Measurements from ENCODE around the gene C11orf97.
A peak's percentile ranks its signal among the peaks of the same experiment; 100 is the strongest.
"Not testable (repeated sequence)": the region's sequence is repeated elsewhere in the genome, so short reads cannot be mapped to it uniquely, and the experiment has no call there.

C11orf97 gene

DNA sequence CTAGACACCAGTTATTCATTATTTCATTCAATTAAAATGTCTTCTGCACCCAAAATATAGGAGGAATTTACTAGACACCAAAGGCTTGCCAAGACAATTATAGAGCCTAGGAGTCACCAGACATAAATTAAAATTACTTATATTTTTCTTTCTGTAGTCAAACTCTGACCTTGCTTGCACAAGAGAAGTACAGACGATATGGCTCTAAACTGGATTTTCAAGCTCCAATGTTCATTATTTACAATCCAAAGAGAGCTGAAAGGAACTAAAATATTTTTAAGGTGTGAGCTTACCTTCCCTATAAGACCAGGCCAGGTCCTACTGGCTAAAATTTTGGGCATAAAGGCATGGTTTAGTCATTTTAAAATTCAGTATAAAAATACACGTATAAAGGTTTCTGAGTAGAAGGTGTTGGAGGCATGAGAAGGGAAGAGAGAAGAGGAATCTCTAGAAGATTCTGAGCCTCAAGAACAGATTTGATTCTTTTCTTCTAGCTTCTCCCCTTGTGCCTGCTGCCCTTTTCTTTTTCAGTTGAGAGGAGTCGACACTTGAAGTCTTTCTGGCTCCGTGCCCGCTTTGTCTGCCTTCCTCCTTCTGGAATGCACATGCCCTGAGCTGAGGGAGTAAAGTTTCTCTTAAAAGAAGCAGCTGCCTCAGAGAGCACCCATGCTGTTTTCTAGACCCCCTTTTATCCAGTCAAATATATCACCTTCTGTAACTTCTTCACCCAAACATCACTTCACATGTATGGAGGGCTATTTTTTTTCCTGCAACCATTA, 13.5 kb downstream of the C11orf97 start:
- DNase-seq: peak; percentile 67

DNA sequence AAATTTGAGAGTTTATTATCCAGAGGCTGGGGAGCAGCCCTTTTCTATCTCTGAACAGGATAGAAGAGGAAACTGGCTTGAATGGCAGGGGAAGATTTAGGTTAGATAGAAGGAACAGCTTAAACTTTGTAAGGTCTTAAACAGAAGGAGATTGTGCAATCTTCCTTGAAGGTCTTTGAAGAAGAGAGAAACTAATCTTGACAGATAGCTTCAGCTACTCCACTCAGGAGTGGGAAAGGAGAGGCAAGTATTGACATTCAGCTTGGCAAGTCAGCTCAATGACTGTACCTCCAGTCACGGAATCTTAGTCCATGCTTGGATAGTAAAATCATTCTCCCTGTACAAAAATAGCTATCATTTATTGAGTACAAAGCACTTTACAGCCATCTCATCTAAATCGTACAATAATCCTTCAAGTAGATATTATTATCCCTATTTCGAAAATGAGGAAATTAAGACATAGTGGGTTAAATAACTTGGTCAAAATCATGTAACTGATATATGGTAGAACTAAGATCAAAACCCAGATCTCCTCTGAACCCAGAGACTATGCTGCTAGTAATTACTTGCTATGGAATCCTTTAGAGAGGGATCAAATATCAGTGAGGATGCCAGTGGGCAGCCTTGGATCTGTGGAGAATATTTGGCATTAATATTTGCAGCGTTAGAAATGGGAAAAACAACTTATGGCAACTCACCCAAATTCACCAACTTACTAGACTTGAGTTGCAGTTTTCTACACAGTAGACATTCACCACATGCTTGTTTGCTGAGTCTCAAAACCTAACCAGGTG, 14.6 kb downstream of the C11orf97 start:
- peak; percentile 59 for DNase-seq

DNA sequence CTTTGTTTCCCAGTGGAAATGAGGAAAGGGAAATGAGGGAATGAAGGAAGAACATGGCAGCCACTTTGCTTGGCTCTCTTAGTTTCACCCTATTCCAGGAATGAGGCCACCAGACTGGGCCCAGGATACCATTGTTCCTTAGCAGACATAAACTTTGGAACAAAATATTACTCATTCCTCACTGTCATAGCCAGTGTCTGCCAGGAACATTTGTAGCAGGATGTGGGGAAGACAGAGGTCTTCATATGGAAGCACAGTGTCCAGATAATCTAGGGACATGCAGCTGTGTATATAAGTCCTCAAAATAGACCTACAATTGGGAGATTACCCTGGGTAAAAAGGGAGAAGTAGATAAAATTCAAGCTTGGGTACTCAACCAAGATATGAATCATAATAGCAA, 16.3 kb downstream of the C11orf97 start:
- DNase-seq: no peak

DNA sequence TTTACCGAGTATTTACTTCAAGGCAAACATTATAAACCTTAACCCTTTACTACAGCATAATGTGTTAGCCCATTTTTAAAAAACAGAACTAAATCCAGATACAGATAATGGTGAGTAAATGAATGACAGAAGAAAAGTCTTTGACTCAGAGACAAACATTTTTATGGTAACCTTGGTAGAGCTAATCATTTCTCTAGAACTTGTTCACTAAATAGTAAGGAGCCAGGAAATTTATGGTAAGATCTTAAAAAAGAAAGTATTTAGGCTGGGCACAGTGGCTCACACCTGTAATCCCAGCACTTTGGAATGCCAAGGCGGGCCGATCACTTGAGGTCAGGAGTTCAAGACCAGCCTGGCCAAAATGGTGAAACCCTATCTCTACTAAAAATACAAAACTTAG, 19.9 kb downstream of the C11orf97 start:
- DNase-seq: no peak

DNA sequence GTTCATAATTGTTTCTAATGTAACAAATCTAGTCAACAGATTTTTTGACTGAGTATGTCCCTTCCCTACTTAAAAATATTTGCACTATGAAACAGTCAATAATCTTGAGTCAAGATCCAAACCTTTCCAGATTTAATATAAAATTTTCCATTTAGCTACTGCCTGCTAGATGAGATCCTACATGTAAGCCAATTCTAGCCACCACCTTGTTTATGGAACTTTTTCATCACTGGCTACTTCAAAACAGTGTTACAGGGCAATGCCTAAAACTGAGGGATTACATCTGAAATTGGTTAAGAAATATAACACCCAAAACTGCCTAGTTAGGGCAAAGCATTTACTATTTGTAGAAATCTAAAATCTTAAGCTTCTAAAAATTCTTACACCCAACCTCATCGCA, 20.9 kb downstream of the C11orf97 start:
- DNase-seq: no peak

DNA sequence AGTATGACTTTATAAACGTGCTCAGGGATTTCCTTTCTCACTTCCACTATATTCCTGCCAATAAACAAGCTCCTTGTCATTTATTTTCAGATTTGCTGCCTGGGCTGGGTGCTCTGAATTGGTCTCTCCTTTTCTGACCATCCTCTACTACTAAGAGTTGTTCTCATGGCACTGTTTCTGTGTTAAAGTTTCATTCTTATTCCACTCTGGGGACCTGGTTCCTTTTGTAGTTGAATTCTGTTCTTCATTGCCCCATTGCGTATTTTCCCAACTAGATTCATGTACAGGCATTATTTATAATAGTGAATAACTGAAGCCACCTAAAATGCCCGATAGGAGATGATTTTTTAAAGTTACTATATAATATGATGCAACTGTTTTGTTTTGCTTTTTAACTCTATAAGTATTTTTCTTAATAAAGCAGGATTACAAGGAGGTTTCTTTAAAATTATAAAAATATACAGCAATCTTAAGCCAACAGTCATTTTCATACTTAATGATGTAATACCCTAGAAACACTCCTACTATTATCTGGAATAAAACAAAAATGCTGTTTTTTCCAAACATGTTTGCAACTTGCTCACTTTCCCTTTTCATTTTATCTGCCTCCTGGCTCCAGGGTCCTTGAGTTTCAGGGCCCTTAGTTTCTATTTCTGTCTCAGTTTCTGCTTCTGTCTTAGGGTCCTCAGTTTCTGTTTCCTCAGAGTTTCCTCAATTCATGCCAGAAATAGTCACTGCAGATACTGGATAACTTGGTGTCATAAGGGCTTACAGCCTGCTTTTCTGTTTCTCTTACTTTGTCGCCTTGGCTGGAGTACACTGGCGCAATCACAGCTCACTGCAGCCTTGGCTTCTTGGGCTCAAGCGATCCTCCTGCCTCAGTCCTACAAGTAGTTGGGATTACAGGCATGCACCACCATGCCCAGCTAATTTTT, 21.7 kb downstream of the C11orf97 start:
- no peak for DNase-seq

DNA sequence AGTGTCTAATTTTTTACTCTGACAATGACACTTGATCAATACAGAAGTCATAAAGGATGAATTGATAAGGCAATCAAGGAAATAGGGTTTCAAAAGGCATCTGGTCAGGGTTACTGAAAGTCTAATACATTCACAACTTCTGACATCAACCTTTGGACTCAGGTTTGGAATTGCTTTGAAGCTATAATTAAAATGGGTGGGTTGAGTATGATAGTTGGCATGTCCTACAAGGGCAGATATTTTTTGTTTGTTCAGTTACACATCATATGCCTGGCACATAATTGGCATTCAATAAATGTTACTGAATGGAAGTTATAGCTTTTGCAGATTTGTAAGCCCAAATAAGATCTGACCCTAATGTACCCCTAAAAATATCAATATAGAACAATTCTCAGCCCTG, 24.1 kb downstream of the C11orf97 start:
- no peak for DNase-seq

DNA sequence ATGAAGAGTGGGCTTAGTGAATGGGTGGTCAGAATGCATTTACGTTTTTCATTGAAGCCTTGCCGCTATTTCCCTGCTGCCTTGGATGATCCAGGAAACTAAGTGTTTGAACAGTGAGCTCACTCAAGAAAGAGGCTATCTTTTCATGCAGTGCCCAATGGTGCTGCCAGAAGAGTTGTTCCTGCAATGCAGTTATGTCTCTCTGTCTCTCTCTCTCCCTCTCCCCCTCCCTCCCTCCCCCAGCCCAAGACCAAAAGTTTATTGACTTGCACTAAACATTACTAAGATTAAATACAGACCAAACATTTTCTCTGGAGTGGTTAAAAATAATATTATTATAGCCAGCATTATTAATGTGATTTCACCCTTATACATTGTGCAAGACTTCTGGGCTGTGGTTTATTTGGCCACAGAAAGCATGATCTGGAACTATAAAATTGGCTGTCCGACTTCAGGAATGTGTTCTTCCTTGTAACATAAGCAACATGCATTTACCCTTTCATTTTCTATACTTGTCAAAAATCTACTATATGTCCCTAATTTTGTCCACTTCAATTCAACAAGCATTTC, 24.9 kb downstream of the C11orf97 start:
- no peak for DNase-seq

DNA sequence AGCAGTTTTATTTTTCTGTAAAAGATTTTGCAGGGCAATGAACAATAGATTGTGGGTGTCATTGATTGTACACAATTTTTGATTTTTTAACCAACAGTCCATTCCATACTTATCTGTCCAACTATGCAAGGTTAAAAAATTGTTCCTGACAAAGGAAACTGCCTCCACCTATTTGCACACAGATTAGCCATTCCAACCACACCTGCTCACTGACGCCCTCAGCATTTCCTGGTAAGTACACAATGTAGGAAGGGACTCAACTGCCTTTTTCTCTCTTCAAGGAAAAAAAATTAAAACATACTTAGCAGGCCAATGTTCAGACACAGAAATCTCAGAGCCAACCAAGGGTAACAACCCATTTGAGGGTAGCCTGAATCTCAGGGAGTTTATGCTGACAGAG, 27.2 kb downstream of the C11orf97 start:
- DNase-seq: no peak

DNA sequence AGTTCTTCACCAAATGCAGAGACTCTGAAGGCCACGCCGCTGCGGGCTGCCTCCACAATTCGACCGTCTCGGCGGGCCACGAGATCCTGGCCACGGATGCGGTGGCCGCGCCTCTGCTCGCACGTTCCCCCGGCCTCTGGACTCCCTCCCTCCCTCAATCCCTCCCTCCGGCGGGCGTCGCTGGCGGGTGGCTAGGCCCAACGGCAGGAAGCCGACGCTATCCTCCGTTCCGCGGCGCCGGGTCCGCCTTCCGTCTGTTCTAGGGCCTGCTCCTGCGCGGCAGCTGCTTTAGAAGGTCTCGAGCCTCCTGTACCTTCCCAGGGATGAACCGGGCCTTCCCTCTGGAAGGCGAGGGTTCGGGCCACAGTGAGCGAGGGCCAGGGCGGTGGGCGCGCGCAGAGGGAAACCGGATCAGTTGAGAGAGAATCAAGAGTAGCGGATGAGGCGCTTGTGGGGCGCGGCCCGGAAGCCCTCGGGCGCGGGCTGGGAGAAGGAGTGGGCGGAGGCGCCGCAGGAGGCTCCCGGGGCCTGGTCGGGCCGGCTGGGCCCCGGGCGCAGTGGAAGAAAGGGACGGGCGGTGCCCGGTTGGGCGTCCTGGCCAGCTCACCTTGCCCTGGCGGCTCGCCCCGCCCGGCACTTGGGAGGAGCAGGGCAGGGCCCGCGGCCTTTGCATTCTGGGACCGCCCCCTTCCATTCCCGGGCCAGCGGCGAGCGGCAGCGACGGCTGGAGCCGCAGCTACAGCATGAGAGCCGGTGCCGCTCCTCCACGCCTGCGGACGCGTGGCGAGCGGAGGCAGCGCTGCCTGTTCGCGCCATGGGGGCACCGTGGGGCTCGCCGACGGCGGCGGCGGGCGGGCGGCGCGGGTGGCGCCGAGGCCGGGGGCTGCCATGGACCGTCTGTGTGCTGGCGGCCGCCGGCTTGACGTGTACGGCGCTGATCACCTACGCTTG, 31.7 kb downstream of the C11orf97 start, which contains the start of gene FUT4:
Gene FUT4, plus strand, starts transcription at position 227 of the 951 bp plus-strand sequence. Its CDS starts 213 bp downstream, at position 440.
- DNase-seq: peak; percentile 84

DNA sequence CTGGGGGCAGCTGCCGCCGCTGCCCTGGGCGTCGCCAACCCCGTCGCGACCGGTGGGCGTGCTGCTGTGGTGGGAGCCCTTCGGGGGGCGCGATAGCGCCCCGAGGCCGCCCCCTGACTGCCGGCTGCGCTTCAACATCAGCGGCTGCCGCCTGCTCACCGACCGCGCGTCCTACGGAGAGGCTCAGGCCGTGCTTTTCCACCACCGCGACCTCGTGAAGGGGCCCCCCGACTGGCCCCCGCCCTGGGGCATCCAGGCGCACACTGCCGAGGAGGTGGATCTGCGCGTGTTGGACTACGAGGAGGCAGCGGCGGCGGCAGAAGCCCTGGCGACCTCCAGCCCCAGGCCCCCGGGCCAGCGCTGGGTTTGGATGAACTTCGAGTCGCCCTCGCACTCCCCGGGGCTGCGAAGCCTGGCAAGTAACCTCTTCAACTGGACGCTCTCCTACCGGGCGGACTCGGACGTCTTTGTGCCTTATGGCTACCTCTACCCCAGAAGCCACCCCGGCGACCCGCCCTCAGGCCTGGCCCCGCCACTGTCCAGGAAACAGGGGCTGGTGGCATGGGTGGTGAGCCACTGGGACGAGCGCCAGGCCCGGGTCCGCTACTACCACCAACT, 32.5 kb downstream of the C11orf97 start:
- DNase-seq: peak; percentile 32

DNA sequence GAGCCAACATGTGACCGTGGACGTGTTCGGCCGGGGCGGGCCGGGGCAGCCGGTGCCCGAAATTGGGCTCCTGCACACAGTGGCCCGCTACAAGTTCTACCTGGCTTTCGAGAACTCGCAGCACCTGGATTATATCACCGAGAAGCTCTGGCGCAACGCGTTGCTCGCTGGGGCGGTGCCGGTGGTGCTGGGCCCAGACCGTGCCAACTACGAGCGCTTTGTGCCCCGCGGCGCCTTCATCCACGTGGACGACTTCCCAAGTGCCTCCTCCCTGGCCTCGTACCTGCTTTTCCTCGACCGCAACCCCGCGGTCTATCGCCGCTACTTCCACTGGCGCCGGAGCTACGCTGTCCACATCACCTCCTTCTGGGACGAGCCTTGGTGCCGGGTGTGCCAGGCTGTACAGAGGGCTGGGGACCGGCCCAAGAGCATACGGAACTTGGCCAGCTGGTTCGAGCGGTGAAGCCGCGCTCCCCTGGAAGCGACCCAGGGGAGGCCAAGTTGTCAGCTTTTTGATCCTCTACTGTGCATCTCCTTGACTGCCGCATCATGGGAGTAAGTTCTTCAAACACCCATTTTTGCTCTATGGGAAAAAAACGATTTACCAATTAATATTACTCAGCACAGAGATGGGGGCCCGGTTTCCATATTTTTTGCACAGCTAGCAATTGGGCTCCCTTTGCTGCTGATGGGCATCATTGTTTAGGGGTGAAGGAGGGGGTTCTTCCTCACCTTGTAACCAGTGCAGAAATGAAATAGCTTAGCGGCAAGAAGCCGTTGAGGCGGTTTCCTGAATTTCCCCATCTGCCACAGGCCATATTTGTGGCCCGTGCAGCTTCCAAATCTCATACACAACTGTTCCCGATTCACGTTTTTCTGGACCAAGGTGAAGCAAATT, 33.3 kb downstream of the C11orf97 start:
- no peak for DNase-seq

DNA sequence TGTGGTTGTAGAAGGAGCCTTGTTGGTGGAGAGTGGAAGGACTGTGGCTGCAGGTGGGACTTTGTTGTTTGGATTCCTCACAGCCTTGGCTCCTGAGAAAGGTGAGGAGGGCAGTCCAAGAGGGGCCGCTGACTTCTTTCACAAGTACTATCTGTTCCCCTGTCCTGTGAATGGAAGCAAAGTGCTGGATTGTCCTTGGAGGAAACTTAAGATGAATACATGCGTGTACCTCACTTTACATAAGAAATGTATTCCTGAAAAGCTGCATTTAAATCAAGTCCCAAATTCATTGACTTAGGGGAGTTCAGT, 33.9 kb downstream of the C11orf97 start:
- no peak for DNase-seq

DNA sequence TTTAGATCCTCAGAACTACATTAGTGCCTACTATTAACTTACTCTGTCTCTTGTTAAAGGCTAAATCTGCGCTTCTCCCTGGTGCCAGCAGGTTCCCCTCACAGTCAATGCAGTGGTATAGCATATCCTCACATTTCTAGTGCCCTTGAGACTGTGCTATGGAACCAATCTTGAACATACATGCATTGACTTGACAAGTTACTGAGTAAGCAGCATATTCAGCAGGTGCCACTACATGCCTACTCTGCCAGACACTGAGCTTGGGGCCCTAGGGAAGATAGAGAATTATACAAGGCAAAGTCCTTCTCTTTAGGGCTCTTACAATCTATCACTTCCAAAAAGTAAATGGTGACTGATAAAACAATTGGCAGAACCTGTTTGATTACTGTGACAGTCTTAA, 34.6 kb downstream of the C11orf97 start:
- DNase-seq: peak; percentile 39

DNA sequence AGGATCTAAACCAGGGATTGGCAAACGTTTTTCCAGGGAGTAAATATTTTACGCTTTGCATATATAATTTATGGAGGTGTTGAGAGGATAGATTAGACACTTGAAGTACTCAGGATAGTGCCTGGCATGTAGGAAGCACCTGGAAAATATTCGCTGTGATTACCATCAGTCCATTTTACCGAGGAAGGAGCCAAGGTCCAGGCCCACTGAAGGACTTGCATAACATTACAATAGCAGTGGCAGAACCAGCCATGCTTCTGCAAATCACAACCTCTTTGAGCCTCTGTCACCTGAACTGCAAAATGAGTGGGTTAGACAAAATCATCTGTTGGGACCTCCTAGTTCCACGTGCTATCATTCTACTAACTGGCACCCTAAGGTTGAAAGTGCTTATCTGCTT, 36.9 kb downstream of the C11orf97 start:
- peak; percentile 47 for DNase-seq

DNA sequence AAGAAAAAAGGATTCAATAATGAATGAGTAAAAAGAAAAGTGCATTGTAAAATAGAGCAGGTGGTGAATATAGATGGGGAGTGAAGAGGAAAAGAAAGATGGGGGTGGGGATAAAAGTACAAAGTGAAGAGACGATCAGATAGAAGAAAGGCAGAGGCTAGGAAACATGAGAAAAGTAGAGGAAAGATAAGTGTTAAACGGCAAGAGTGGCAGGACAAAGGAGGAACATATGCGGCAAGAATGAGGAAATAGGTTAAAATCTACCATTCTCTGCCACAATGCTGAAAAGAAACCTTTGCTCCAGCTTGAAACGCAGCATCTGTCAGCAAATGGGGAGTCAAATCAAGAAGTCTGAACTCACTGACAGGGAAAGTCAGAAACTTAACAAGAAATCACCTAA, 38.3 kb downstream of the C11orf97 start:
- DNase-seq: peak; percentile 37

DNA sequence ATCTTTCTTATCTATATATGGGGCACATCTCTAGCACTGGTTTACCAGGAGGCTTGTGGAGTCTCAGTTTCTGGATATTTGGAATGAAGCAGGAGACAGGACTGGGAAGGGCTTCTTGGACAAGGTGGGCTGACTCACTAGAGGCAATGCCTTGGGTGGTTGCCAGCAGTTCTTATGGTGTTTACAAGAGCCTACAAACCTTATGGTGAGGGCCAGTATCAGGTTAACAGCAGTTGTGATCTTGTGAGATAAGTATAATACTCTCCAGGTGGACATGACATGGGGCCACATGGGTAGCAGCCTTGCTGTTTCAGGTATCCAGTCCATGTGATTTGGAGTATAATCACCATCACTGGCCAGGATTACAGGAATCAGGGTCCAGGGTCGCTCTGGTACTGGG, 41.7 kb downstream of the C11orf97 start:
- DNase-seq: peak; percentile 41

DNA sequence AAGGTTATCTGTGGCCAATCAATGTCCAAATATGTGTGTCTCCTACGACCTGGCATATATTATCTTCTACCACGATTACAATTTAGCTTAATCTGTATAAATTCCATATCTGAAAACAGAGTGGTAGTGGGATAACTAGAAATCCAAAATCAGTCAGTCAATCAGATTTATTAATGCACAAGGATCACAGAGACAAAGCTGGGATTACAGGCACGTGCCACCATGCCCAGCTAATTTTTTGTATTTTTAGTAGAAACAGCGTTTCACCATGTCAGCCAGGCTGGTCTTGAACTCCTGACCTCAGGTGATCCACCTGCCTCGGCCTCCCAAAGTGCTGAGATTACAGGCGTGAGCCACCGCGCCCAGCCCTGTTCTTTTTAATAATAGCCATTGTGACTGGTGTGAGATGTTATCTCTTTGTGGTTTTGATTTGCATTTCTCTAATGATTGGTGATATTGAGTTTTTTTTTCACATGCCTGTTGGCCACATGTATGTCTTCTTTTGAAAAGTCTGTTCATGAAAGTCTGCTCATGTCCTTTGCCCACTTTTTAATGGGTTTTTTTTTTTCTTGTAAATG, 43.6 kb downstream of the C11orf97 start:
- DNase-seq: not testable (repeated sequence)

DNA sequence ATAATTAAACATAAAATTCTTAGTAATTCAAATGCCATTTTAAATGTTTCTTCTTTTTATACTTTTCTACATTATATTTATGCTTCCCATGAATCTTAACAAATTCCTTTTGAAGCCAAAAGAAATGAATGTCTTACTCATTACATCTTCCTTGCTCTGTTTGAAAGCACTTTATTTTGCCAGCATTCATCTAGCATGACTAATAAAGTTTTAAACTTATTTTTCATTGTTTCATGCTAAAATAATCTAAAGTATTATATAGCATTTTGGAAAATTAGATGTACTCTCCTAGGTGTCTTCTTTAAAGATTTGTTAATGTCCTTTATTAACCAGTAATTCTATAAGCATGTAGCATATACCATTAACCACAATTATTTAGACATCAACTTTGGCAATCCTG, 45.2 kb downstream of the C11orf97 start:
- DNase-seq: no peak

DNA sequence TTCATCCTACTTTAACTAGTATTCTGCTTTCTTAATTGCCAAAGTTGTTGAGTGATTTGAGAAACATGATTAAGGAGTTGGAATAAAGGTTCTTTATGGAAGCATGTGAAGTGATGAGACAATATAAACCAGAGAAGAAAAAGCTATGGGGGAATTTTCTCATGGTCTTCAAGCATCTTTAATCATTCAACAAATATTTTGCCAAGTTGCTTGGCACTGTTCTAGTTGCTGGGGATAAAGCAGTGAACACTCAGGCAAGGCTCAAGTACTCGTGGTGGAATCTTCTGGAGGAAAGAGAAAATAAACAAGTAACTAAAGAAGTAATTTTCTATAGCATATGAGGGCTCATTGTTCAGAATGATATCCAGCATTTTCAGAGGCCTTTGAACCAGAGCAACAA, 45.7 kb downstream of the C11orf97 start:
- no peak for DNase-seq
